ENCODE results near the gene PCYT2. TPM values are rescaled to one million over a fixed set of nuclear protein-coding genes. Genes with fewer than 3 reads are reported as not detected.

Gene PCYT2
- total RNA-seq, 4 donors from 2014 or later = 36.0 to 64.9 (median 46.6) TPM

GRCh38 chr17:81858967-81859905, 52.0 kb downstream of the PCYT2 start:
- H3K27me3 ChIP-seq = no peaks in the 10 kb centered on the region
- 48 to 54% methylated on average over 23 of the region's 23 CpGs for WGBS, 2 donors
- DNase-seq (ENCODE audit: low spot score in 2 of 2) = no peak
- H3K36me3 ChIP-seq = peaks cover 0 to 62% (median 10%) of the 10 kb centered on the region in 3 donors
- H3K27ac ChIP-seq = peak overlapping the region; percentile 73 to 96 (median 93)
- H3K9me3 ChIP-seq = no peaks in the 10 kb centered on the region
- TF ChIP-seq EP300 (IDR thresholded peaks at IDR 0.05) = no peak
- no peak for TF ChIP-seq POLR2A (IDR thresholded peaks at IDR 0.05)
- TF ChIP-seq CTCF (IDR thresholded peaks at IDR 0.05) = no peak
- peak overlapping the region; percentile 68 to 100 (median 93) for H3K4me3 ChIP-seq
- H3K4me1 ChIP-seq = peaks cover 0 to 75% (median 34%) of the 10 kb centered on the region in 4 donors

GRCh38 chr17:81858170-81858966, 52.8 kb downstream of the PCYT2 start:
- DNase-seq (ENCODE audit: low spot score in 2 of 2) = no peak
- peak overlapping the region in 2 of 4 donors; percentile 87 to 99 for H3K4me3 ChIP-seq
- no peak for TF ChIP-seq EP300 (IDR thresholded peaks at IDR 0.05)
- peaks cover 0 to 66% (median 34%) of the 10 kb centered on the region in 4 donors for H3K4me1 ChIP-seq
- peak overlapping the region in 1 of 4 donors; percentile 93 for H3K27ac ChIP-seq
- no peaks in the 10 kb centered on the region for H3K9me3 ChIP-seq
- WGBS, 2 donors = 79 to 84% methylated on average over 28 to 30 of the region's 30 CpGs
- no peaks in the 10 kb centered on the region for H3K27me3 ChIP-seq
- peaks cover 0 to 62% (median 19%) of the 10 kb centered on the region in 3 donors for H3K36me3 ChIP-seq

- H3K4me3 ChIP-seq = no peak overlapping the region
- H3K27ac ChIP-seq = no peak overlapping the region
- no peak for DNase-seq (ENCODE audit: low spot score in 2 of 2)
- H3K9me3 ChIP-seq = no peaks in the 10 kb centered on the region
- TF ChIP-seq EP300 (IDR thresholded peaks at IDR 0.05) = no peak
- no peak for TF ChIP-seq CTCF (IDR thresholded peaks at IDR 0.05)
- TF ChIP-seq POLR2A (IDR thresholded peaks at IDR 0.05) = no peak
- H3K27me3 ChIP-seq = no peaks in the 10 kb centered on the region
- H3K36me3 ChIP-seq = peaks cover 0 to 89% (median 40%) of the 10 kb centered on the region in 3 donors
- 68 to 74% methylated on average over 29 of the region's 29 CpGs for WGBS, 2 donors
- H3K4me1 ChIP-seq = peaks cover 0 to 46% (median 19%) of the 10 kb centered on the region in 4 donors
Measured at GRCh38 chr17:81854974-81855774, 56.0 kb downstream of the PCYT2 start.

- no peaks in the 10 kb centered on the region for H3K9me3 ChIP-seq
- DNase-seq (ENCODE audit: low spot score in 2 of 2) = no peak
- peaks cover 0 to 95% (median 45%) of the 10 kb centered on the region in 3 donors for H3K36me3 ChIP-seq
- no peak overlapping the region for H3K4me3 ChIP-seq
- TF ChIP-seq CTCF (IDR thresholded peaks at IDR 0.05) (no peak), POLR2A (IDR thresholded peaks at IDR 0.05) (no peak), EP300 (IDR thresholded peaks at IDR 0.05) (no peak)
- WGBS, 2 donors = 86 to 91% methylated on average over 8 to 12 of the region's 12 CpGs
- no peak overlapping the region for H3K27ac ChIP-seq
- H3K4me1 ChIP-seq = peaks cover 0 to 21% (median 2%) of the 10 kb centered on the region in 4 donors
- H3K27me3 ChIP-seq = no peaks in the 10 kb centered on the region
Measured at GRCh38 chr17:81852237-81852636, 59.0 kb downstream of the PCYT2 start.

- no peak for TF ChIP-seq CTCF (IDR thresholded peaks at IDR 0.05)
- TF ChIP-seq EP300 (IDR thresholded peaks at IDR 0.05) = no peak
- no peak for TF ChIP-seq POLR2A (IDR thresholded peaks at IDR 0.05)
- Histone ChIP-seq H3K36me3 (peaks cover 3 to 97% (median 47%) of the 10 kb centered on the region in 3 donors), H3K4me3 (no peak overlapping the region), H3K27me3 (no peaks in the 10 kb centered on the region), H3K9me3 (no peaks in the 10 kb centered on the region), H3K4me1 (peaks cover 0 to 15% (median 0%) of the 10 kb centered on the region in 4 donors), H3K27ac (no peak overlapping the region)
- WGBS, 2 donors = 91 to 92% methylated on average over 10 to 16 of the region's 16 CpGs
- no peak for DNase-seq (ENCODE audit: low spot score in 2 of 2)
Measured at GRCh38 chr17:81851423-81851822, 59.8 kb downstream of the PCYT2 start.
